HepG2 (cell line): ENCODE measurements around the gene SURF6. TPM values are rescaled to one million over a fixed set of nuclear protein-coding genes. Genes with fewer than 3 reads are reported as not detected.

ENCODE experiments used
- ATAC-seq: fragments of 200-7000 bp; cut with Tn5 transposase; 3 replicates; pipeline ENCODE4 v1.9.1; 2020; ENCODE audit warnings: mild to moderate bottlenecking, moderate library complexity
- BruUV-seq: library from RNA; stranded (reverse); fragments of 400-500 nt; replicated peaks from 2 replicates; lab custom pipeline; 2021; lab: Mats Ljungman, UMichigan
- CTCF ChIA-PET: fragments of 300-600 bp; formaldehyde crosslinking; extraction: SDS; loops from one replicate; lab custom pipeline; 2021; ENCODE audit warnings: low total read pairs, inconsistent platforms, low intra/inter-chr PET ratio; lab: Yijun Ruan, JAX
- POLR2A ChIA-PET: fragments of 350-600 bp; sonication (Branson Sonifier 250); formaldehyde crosslinking; loops from one replicate; lab custom pipeline; 2020; ENCODE audit warnings: antibody characterized with exemption, inconsistent platforms; lab: Yijun Ruan, JAX
- DNase-seq: peaks from one replicate; pipeline ENCODE4 v3.0.0-alpha.2; 2015; ENCODE audit warnings: low spot score
- FAIRE-seq: peaks from 3 replicates; lab custom pipeline; 2011; peaks lifted over from hg19 to GRCh38; lab: Jason Lieb, UNC
- H2AFZ ChIP-seq: one replicate; pipeline ENCODE4 v1.6.1; 2011; ENCODE audit warnings: low read length, inconsistent platforms
- H3K27ac ChIP-seq: fragments of 300-600 bp; 3 replicates; pipeline ENCODE4 v1.8.0; 2011; ENCODE audit warnings: mixed run types, mild to moderate bottlenecking, mixed read lengths, low read length, inconsistent platforms; ENCODE audit not compliant: insufficient read depth; ENCODE audit errors: extremely low read length
- H3K27me3 ChIP-seq, 2 experiments: fragments of 200-600 bp in 1 of 2; 2 replicates in 1 of 2; 3 replicates in 1 of 2; pipeline versions ENCODE4 v1.6.0 to v1.8.0; 2011; ENCODE audit warnings: low read length in 2 of 2, mild to moderate bottlenecking in 2 of 2, moderate library complexity in 2 of 2, inconsistent platforms in 1 of 2; ENCODE audit not compliant: insufficient read depth in 2 of 2, control insufficient read depth in 1 of 2
- H3K36me3 ChIP-seq, 2 experiments: fragments of 200-600 bp in 1 of 2; replicated peaks in 1 of 2; 2 replicates in 1 of 2; 3 replicates in 1 of 2; pipeline versions ENCODE4 v1.5.1 to v1.8.0; 2011; ENCODE audit warnings: low read length in 2 of 2, inconsistent platforms in 1 of 2; ENCODE audit not compliant: insufficient read depth in 2 of 2, control insufficient read depth in 1 of 2
- H3K4me1 ChIP-seq: 2 replicates; pipeline ENCODE4 v1.5.1; 2012; ENCODE audit warnings: low read length, inconsistent platforms; ENCODE audit not compliant: insufficient read depth
- H3K4me2 ChIP-seq: 2 replicates; pipeline ENCODE4 v1.6.0; 2011; ENCODE audit warnings: low read depth, low read length, inconsistent platforms
- H3K4me3 ChIP-seq, 3 experiments: fragments of 200-600 bp in 1 of 3; sonication (generic), shearing (Covaris generic) in 1 of 3; replicated peaks in 1 of 3; 2 replicates each; pipeline ENCODE4 v1.5.1; 2011 to 2016; ENCODE audit warnings: low read length in 3 of 3, inconsistent platforms in 2 of 3, low read depth in 2 of 3, mild to moderate bottlenecking in 2 of 3, control low read depth in 1 of 3, mixed read lengths in 1 of 3; ENCODE audit not compliant: insufficient read depth in 1 of 3
- H3K79me2 ChIP-seq: one replicate; pipeline ENCODE4 v1.6.1; 2011; ENCODE audit warnings: low read length, inconsistent platforms; ENCODE audit not compliant: insufficient read depth
- H3K9ac ChIP-seq: 2 replicates; pipeline ENCODE4 v1.6.0; 2011; ENCODE audit warnings: mild to moderate bottlenecking, low read depth, low read length, inconsistent platforms; ENCODE audit not compliant: insufficient read depth
- H3K9me3 ChIP-seq: 2 replicates; pipeline ENCODE4 v1.5.1; 2012; ENCODE audit warnings: mild to moderate bottlenecking, low read length
- H4K20me1 ChIP-seq: 2 replicates; pipeline ENCODE4 v1.6.0; 2011; ENCODE audit warnings: inconsistent platforms, mild to moderate bottlenecking, low read length, moderate library complexity; ENCODE audit not compliant: insufficient read depth
- FOSL2 ChIP-seq: sonication (generic); formaldehyde crosslinking; IDR thresholded peaks from 2 replicates; pipeline ENCODE4 v1.4.0; 2020; ENCODE audit warnings: missing genetic modification reagents
- POGK ChIP-seq: sonication (generic); formaldehyde crosslinking; conservative IDR thresholded peaks from 2 replicates; pipeline ENCODE4 v1.8.0; 2022; ENCODE audit warnings: mild to moderate bottlenecking, moderate library complexity, missing genetic modification reagents
- RARA ChIP-seq: IDR thresholded peaks from 2 replicates; pipeline ENCODE4 v1.6.1; 2016; ENCODE audit warnings: missing genetic modification reagents, missing compliant biosample characterization
- ZFP91 ChIP-seq: sonication (generic); formaldehyde crosslinking; IDR thresholded peaks from 2 replicates; pipeline ENCODE4 v1.9.0; 2022; ENCODE audit warnings: missing genetic modification reagents, mild to moderate bottlenecking, borderline replicate concordance
- ZFY ChIP-seq: sonication (generic); formaldehyde crosslinking; IDR thresholded peaks from 2 replicates; pipeline ENCODE4 v1.4.0; 2020; ENCODE audit warnings: missing genetic modification reagents
- ZNF687 ChIP-seq: sonication (generic); formaldehyde crosslinking; IDR thresholded peaks from 2 replicates; pipeline ENCODE4 v1.5.1; 2020; ENCODE audit warnings: mild to moderate bottlenecking, missing genetic modification reagents, moderate library complexity
- ZNF703 ChIP-seq: sonication (generic); formaldehyde crosslinking; IDR thresholded peaks from 2 replicates; pipeline ENCODE4 v1.5.1; 2020; ENCODE audit warnings: missing genetic modification reagents, mild to moderate bottlenecking, moderate library complexity, borderline replicate concordance
- ZNF768 ChIP-seq: sonication (generic); formaldehyde crosslinking; IDR thresholded peaks from 2 replicates; pipeline ENCODE4 v1.4.0; 2020; ENCODE audit warnings: missing genetic modification reagents
- ZNF784 ChIP-seq: sonication (generic); formaldehyde crosslinking; IDR thresholded peaks from 2 replicates; pipeline ENCODE4 v1.5.1; 2020; ENCODE audit warnings: missing genetic modification reagents, mild to moderate bottlenecking, borderline replicate concordance
- ZNF839 ChIP-seq: sonication (generic); formaldehyde crosslinking; IDR thresholded peaks from 2 replicates; pipeline ENCODE4 v1.4.0; 2020; ENCODE audit warnings: missing genetic modification reagents, mild to moderate bottlenecking, borderline replicate concordance
- WGBS: methylation state at CpG from one replicate; pipeline ENCODE4 v1.1.6; 2017; ENCODE audit warnings: low lambda C conversion rate; 5-methylcytosine and 5-hydroxymethylcytosine counted together
- in situ Hi-C: cut with HindIII; loops from 2 replicates; pipeline ENCODE4 v1.10.0; 2017; ENCODE audit warnings: low pct_unique_long_range_greater_than_20kb; ENCODE audit not compliant: extremely low pct_ligation_motif_present
- intact Hi-C: fragments of 100-400 bp; cut with micrococcal nuclease; formaldehyde crosslinking; loops from one replicate; pipeline ENCODE4 v1.10.0; 2022; ENCODE audit not compliant: unreplicated experiment
- polyA plus RNA-seq, 8 experiments: library from polyadenylated mRNA; depleted of rRNA in 3 of 8; stranded (reverse) in 7 of 8; unstranded in 1 of 8; fragments of >200 nt; fragmentation: Illumina TruSeq in 4 of 8; extraction: Trizol in 4 of 8; gene quantifications; 2 replicates each; pipeline versions ENCODE4 v1.2.1 to v1.2.3, GENCODE V29; 2011 to 2016; ENCODE audit warnings: low read depth in 4 of 8, missing spikeins in 1 of 8, mixed read lengths in 1 of 8; ENCODE audit not compliant: insufficient read depth in 1 of 8
- total RNA-seq, 5 experiments: library from RNA; depleted of rRNA; stranded (reverse); fragments of >200 nt; fragmentation: Illumina TruSeq; extraction: Trizol; gene quantifications; 2 replicates each; pipeline ENCODE4 v1.2.3, GENCODE V29; 2016; ENCODE audit warnings: low read depth in 1 of 5

Gene SURF6
- total and polyA plus RNA-seq, 2 of the 13 experiments (the other 11 are each of a cell fraction or from before 2014, with no cell fraction given) = 5.9 to 14.7 TPM

DNA sequence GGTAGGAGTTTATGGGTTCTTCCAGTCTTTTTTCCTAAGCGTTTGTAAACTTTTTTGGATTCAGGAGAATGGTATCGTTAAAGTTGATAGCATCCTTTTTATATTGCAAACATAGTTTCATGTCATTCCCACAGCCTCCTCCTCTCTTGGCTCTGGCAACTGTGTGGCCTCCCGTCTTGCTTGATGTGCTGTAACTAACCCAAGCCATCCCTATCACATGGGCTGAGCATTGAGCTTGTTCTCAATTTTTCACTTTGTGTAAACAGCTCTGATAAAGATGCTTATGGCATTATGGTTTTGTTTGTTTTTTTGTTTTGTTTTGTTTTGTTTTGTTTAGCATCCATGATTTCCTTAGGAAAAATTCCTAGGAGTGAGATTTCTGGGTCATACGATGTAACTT is 44.7 kb upstream of the SURF6 start (continued):
- TF ChIP-seq ZNF784 = no peak
- TF ChIP-seq, all 625 proteins: peak for 0

GRCh38 chr9:133379153-133380086 is 43.4 kb upstream of the SURF6 start:
- BruUV-seq = no TSS peak
- Histone ChIP-seq H3K9ac (0 out of 2 replicates have a peak overlapping the region, but pooled peaks have one; percentile 23), H3K4me2 (peak overlapping the region; percentile 56), H3K27me3 (no peaks in the 10 kb centered on the region), H3K27ac (no peak overlapping the region), H2AFZ (no peak overlapping the region), H3K9me3 (peaks cover 10% of the 10 kb centered on the region; the same call in 1 of the 2 replicates), H3K4me3 (peak overlapping the region in 1 of 3 experiments; percentile 7; a peak in 1 of 6 replicates), H3K4me1 (peaks cover 44% of the 10 kb centered on the region), H3K36me3 (no peaks in the 10 kb centered on the region), H4K20me1 (peaks cover 8% of the 10 kb centered on the region; the same call in 1 of the 2 replicates), H3K79me2 (peaks cover 11% of the 10 kb centered on the region)
- DNase-seq (no peak), ATAC-seq (no peak), FAIRE-seq (no peak)
- WGBS = 63% methylated on average over 10 of the region's 14 CpGs
- intact Hi-C loops = no loop called here
- in situ Hi-C loops = no loop called here
- ChIA-PET CTCF (no interaction called here), POLR2A (interaction anchor here (0.8 to 3.3 kb wide), 4 partner anchors 10 to 80 kb away, joined by 3 to 16 read pairs (median 4); partner anchors contain the start of genes CACFD1, MED22 and RPL7A)
- TF ChIP-seq ZFP91 (CRISPR knock-in tag) (peak; percentile 49; the same call in 1 of the 2 replicates), ZFY (peak; percentile 26; the same call in 1 of the 2 replicates), POGK (CRISPR knock-in tag) (0 out of 2 replicates have a peak, but pooled peaks have one; percentile 7), ZNF839 (CRISPR knock-in tag) (no peak), FOSL2 (CRISPR knock-in tag) (peak; percentile 79), ZNF768 (CRISPR knock-in tag) (peak; percentile 80), ZNF703 (CRISPR knock-in tag) (no peak), RARA (CRISPR knock-in tag) (no peak), ZNF687 (CRISPR knock-in tag) (peak; percentile 63)
